HG02885 (cell line): ENCODE measurements around the gene GRXCR2.
A peak's percentile ranks its signal among the peaks of the same experiment; 100 is the strongest.
"Not testable (repeated sequence)": the region's sequence is repeated elsewhere in the genome, so short reads cannot be mapped to it uniquely, and the experiment has no call there.

Source experiments
- ATAC-seq: cut with Tn5 transposase; IDR thresholded peaks from one replicate; pipeline ENCODE4 v1.9.1; 2021; ENCODE audit warnings: mild to moderate bottlenecking; ENCODE audit not compliant: unreplicated experiment, poor library complexity

The GRXCR2 gene

GRCh38 chr5:145872914-145873313 lies at the start of gene GRXCR2:
TSS of gene GRXCR2 (minus strand) at chr5:145873014. CDS start at chr5:145872968, 46 bp downstream.
- no peak for ATAC-seq

- ATAC-seq: no peak
Observed at GRCh38 chr5:145922059-145922458, 49.2 kb upstream of the GRXCR2 start.

GRCh38 chr5:145921211-145921610 lies 48.4 kb upstream of the GRXCR2 start:
- no peak for ATAC-seq

- ATAC-seq: no peak
Observed at GRCh38 chr5:145920542-145921210, 47.9 kb upstream of the GRXCR2 start.

GRCh38 chr5:145919413-145919812 lies 46.6 kb upstream of the GRXCR2 start:
- ATAC-seq: no peak

- no peak for ATAC-seq
Observed at GRCh38 chr5:145918397-145918796, 45.6 kb upstream of the GRXCR2 start.

- ATAC-seq: no peak
Observed at GRCh38 chr5:145917288-145917687, 44.5 kb upstream of the GRXCR2 start.

GRCh38 chr5:145915970-145916638 lies 43.3 kb upstream of the GRXCR2 start:
- ATAC-seq: no peak

GRCh38 chr5:145913701-145914100 lies 40.9 kb upstream of the GRXCR2 start:
- no peak for ATAC-seq

- ATAC-seq: no peak
Observed at GRCh38 chr5:145912594-145912993, 39.8 kb upstream of the GRXCR2 start.

- no peak for ATAC-seq
Observed at GRCh38 chr5:145912019-145912418, 39.2 kb upstream of the GRXCR2 start.

GRCh38 chr5:145911164-145911563 lies 38.4 kb upstream of the GRXCR2 start:
- no peak for ATAC-seq

GRCh38 chr5:145908206-145908960 lies 35.6 kb upstream of the GRXCR2 start:
- no peak for ATAC-seq

GRCh38 chr5:145906401-145906800 lies 33.6 kb upstream of the GRXCR2 start:
- ATAC-seq: no peak

GRCh38 chr5:145904743-145905142 lies 31.9 kb upstream of the GRXCR2 start:
- no peak for ATAC-seq

- ATAC-seq: no peak
Observed at GRCh38 chr5:145903867-145904266, 31.1 kb upstream of the GRXCR2 start.

GRCh38 chr5:145903113-145903512 lies 30.3 kb upstream of the GRXCR2 start:
- peak; percentile 58 for ATAC-seq

- ATAC-seq: no peak
Observed at GRCh38 chr5:145902421-145902820, 29.6 kb upstream of the GRXCR2 start.

GRCh38 chr5:145898171-145898570 lies 25.4 kb upstream of the GRXCR2 start:
- no peak for ATAC-seq

GRCh38 chr5:145891378-145891777 lies 18.6 kb upstream of the GRXCR2 start:
- ATAC-seq: not testable (repeated sequence)

GRCh38 chr5:145889611-145890010 lies 16.8 kb upstream of the GRXCR2 start:
- ATAC-seq: no peak
